ENCODE results near the gene PANX3.

The PANX3 gene

DNA sequence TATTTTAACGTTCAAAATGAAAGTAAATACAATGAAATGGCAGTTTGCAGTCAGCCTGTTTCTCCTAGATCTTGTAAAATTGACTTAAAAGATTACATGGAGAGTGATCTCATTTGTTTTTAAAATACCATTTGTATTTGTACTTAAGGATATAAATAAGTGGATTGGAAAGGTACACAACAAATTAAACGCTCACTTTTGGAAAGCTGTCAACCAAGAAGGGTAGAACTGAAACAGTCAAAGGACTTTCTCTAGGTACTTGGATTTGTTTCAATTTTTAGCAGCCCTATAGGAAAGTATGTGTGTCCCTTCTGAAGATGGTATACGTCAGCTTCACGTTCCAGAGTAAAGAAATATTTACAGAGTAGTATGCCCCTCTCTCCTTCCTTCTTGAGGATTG is 18.7 kb downstream of the PANX3 start:
- Histone ChIP-seq H3K9ac (ENCODE audit: insufficient read length, low read depth) (no peak overlapping the region), H3K4me1 (ENCODE audit: insufficient read depth, insufficient read length) (no peaks in the 10 kb centered on the region), H3K36me3 (ENCODE audit: insufficient read depth, insufficient read length, low read length) (peaks cover 91% of the 10 kb centered on the region), H3K4me3 (ENCODE audit: insufficient read length, low read depth) (no peak overlapping the region), H3K9me3 (ENCODE audit: insufficient read depth, low read length) (no peaks in the 10 kb centered on the region), H3K27me3 (ENCODE audit: insufficient read depth, insufficient read length) (no peaks in the 10 kb centered on the region)
- no peak for DNase-seq (ENCODE audit: low read depth, low spot score)
- TF ChIP-seq YY1 (IDR thresholded peaks at IDR 0.05; ENCODE audit: insufficient read depth, insufficient read length) (no peak), SUZ12 (IDR thresholded peaks at IDR 0.05; ENCODE audit: extremely low read depth, insufficient read depth, insufficient read length) (no peak), ZNF274 (IDR thresholded peaks at IDR 0.05; ENCODE audit: low read depth, low read length) (no peak)

DNA sequence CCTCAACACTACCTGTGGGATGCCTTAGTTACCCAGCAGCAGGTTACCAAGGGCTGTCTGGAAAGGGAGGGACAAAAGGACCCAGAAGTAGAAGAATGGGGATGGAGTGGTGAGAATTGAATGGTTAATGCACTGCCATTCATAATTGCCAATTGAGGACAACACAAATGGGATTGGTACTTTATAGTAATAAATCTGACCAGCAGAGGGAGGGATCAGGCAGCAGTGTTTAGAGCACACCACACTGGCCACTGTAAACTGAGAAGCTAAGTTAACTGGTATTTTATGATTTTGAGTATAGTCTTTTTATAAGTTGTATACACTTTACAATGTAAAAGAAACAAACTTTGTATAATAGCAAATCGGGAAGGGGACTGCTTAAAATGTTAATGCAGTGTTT is 22.1 kb downstream of the PANX3 start:
- no peak overlapping the region for H3K4me3 ChIP-seq (ENCODE audit: insufficient read length, low read depth)
- no peak for DNase-seq (ENCODE audit: low read depth, low spot score)
- H3K27me3 ChIP-seq (ENCODE audit: insufficient read depth, insufficient read length): no peaks in the 10 kb centered on the region
- H3K4me1 ChIP-seq (ENCODE audit: insufficient read depth, insufficient read length): no peaks in the 10 kb centered on the region
- H3K9me3 ChIP-seq (ENCODE audit: insufficient read depth, low read length): no peaks in the 10 kb centered on the region
- TF ChIP-seq YY1 (IDR thresholded peaks at IDR 0.05; ENCODE audit: insufficient read depth, insufficient read length): no peak
- no peak for TF ChIP-seq ZNF274 (IDR thresholded peaks at IDR 0.05; ENCODE audit: low read depth, low read length)
- TF ChIP-seq SUZ12 (IDR thresholded peaks at IDR 0.05; ENCODE audit: extremely low read depth, insufficient read depth, insufficient read length): no peak
- peaks cover 83% of the 10 kb centered on the region for H3K36me3 ChIP-seq (ENCODE audit: insufficient read depth, insufficient read length, low read length)
- no peak overlapping the region for H3K9ac ChIP-seq (ENCODE audit: insufficient read length, low read depth)

GRCh38 chr11:124635932-124636331 is 24.7 kb downstream of the PANX3 start:
- H3K9me3 ChIP-seq (ENCODE audit: insufficient read depth, low read length): peaks cover 7% of the 10 kb centered on the region; the same call in 1 of the 2 replicates
- no peaks in the 10 kb centered on the region for H3K4me1 ChIP-seq (ENCODE audit: insufficient read depth, insufficient read length)
- no peak overlapping the region for H3K9ac ChIP-seq (ENCODE audit: insufficient read length, low read depth)
- TF ChIP-seq ZNF274 (IDR thresholded peaks at IDR 0.05; ENCODE audit: low read depth, low read length): no peak
- no peak for TF ChIP-seq YY1 (IDR thresholded peaks at IDR 0.05; ENCODE audit: insufficient read depth, insufficient read length)
- no peak for TF ChIP-seq SUZ12 (IDR thresholded peaks at IDR 0.05; ENCODE audit: extremely low read depth, insufficient read depth, insufficient read length)
- peaks cover 61% of the 10 kb centered on the region for H3K36me3 ChIP-seq (ENCODE audit: insufficient read depth, insufficient read length, low read length)
- no peak overlapping the region for H3K4me3 ChIP-seq (ENCODE audit: insufficient read length, low read depth)
- no peak for DNase-seq (ENCODE audit: low read depth, low spot score)
- no peaks in the 10 kb centered on the region for H3K27me3 ChIP-seq (ENCODE audit: insufficient read depth, insufficient read length)

DNA sequence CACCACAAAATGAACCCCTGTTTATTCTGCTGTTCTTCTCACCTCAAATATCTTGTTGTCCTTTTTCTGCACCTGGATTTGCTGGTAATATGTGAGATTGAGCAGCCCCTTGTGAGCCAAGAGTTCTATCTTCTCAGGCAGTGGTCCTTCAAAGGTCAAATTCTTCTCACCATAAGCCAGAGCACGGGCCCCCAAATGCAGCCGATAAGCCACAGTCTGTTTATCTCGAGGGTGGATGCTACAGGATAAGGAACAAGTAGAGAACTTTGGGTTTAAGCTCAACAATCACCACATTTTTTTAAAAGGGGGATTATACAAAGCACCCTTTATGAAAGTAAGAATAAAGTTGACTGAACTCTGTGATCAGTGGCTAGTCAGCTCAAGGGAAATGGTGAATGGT is 27.3 kb downstream of the PANX3 start:
- no peak overlapping the region for H3K4me3 ChIP-seq (ENCODE audit: insufficient read length, low read depth)
- H3K9ac ChIP-seq (ENCODE audit: insufficient read length, low read depth): no peak overlapping the region
- no peaks in the 10 kb centered on the region for H3K4me1 ChIP-seq (ENCODE audit: insufficient read depth, insufficient read length)
- no peak for DNase-seq (ENCODE audit: low read depth, low spot score)
- TF ChIP-seq YY1 (IDR thresholded peaks at IDR 0.05; ENCODE audit: insufficient read depth, insufficient read length) (no peak), ZNF274 (IDR thresholded peaks at IDR 0.05; ENCODE audit: low read depth, low read length) (no peak), SUZ12 (IDR thresholded peaks at IDR 0.05; ENCODE audit: extremely low read depth, insufficient read depth, insufficient read length) (no peak)
- H3K9me3 ChIP-seq (ENCODE audit: insufficient read depth, low read length): peaks cover 7% of the 10 kb centered on the region; the same call in 1 of the 2 replicates
- no peaks in the 10 kb centered on the region for H3K27me3 ChIP-seq (ENCODE audit: insufficient read depth, insufficient read length)
- H3K36me3 ChIP-seq (ENCODE audit: insufficient read depth, insufficient read length, low read length): peaks cover 36% of the 10 kb centered on the region

DNA sequence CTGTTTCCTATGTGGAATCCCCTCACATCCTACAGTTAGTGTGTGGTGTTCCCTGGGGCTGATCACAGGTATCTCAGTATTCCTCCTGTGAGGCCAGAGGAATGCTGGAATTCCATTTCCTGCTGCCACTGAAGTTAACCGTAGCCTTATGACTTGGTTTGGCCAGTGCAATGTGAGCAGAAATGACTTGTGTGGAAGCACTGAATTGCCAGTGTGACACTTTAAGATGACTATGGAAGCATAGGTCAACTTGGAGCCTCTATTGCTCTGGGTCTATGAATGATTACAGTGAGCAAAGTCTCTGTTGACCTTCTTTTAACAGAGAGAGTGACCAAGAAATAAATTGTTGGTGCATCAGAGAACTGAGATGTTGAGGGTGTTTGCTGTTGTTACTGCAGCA is 28.0 kb downstream of the PANX3 start:
- H3K9ac ChIP-seq (ENCODE audit: insufficient read length, low read depth): no peak overlapping the region
- H3K4me1 ChIP-seq (ENCODE audit: insufficient read depth, insufficient read length): no peaks in the 10 kb centered on the region
- H3K27me3 ChIP-seq (ENCODE audit: insufficient read depth, insufficient read length): no peaks in the 10 kb centered on the region
- no peak for DNase-seq (ENCODE audit: low read depth, low spot score)
- no peak overlapping the region for H3K4me3 ChIP-seq (ENCODE audit: insufficient read length, low read depth)
- H3K36me3 ChIP-seq (ENCODE audit: insufficient read depth, insufficient read length, low read length): peaks cover 31% of the 10 kb centered on the region
- peaks cover 7% of the 10 kb centered on the region; the same call in 1 of the 2 replicates for H3K9me3 ChIP-seq (ENCODE audit: insufficient read depth, low read length)
- TF ChIP-seq SUZ12 (IDR thresholded peaks at IDR 0.05; ENCODE audit: extremely low read depth, insufficient read depth, insufficient read length) (no peak), YY1 (IDR thresholded peaks at IDR 0.05; ENCODE audit: insufficient read depth, insufficient read length) (no peak), ZNF274 (IDR thresholded peaks at IDR 0.05; ENCODE audit: low read depth, low read length) (no peak)

GRCh38 chr11:124640666-124641065 is 29.4 kb downstream of the PANX3 start:
- TF ChIP-seq SUZ12 (IDR thresholded peaks at IDR 0.05; ENCODE audit: extremely low read depth, insufficient read depth, insufficient read length): no peak
- no peak for TF ChIP-seq ZNF274 (IDR thresholded peaks at IDR 0.05; ENCODE audit: low read depth, low read length)
- TF ChIP-seq YY1 (IDR thresholded peaks at IDR 0.05; ENCODE audit: insufficient read depth, insufficient read length): no peak
- H3K9ac ChIP-seq (ENCODE audit: insufficient read length, low read depth): no peak overlapping the region
- no peak for DNase-seq (ENCODE audit: low read depth, low spot score)
- no peaks in the 10 kb centered on the region for H3K27me3 ChIP-seq (ENCODE audit: insufficient read depth, insufficient read length)
- no peaks in the 10 kb centered on the region for H3K4me1 ChIP-seq (ENCODE audit: insufficient read depth, insufficient read length)
- H3K4me3 ChIP-seq (ENCODE audit: insufficient read length, low read depth): no peak overlapping the region
- peaks cover 7% of the 10 kb centered on the region; the same call in 1 of the 2 replicates for H3K9me3 ChIP-seq (ENCODE audit: insufficient read depth, low read length)
- H3K36me3 ChIP-seq (ENCODE audit: insufficient read depth, insufficient read length, low read length): peaks cover 19% of the 10 kb centered on the region

DNA sequence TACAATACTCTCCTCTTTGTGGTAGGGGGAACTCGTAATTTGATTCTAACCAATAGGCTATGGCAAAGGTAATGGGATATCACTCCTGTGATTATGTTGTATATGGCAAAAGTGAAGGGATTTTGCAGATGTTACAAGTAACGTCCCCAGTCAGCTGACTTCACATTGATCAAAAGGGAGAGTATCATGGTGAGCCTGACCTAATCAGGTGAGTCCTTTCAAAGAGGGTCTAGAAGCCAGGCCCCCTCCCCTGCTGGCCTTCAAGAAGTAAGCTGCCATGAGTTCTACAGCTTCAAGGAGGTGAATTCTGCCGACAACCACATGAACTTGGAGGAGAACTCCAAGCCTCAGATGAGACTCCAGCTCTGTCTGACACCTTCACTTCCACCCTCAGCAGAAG is 31.4 kb downstream of the PANX3 start:
- Histone ChIP-seq H3K9me3 (ENCODE audit: insufficient read depth, low read length) (peaks cover 7% of the 10 kb centered on the region; the same call in 1 of the 2 replicates), H3K4me1 (ENCODE audit: insufficient read depth, insufficient read length) (no peaks in the 10 kb centered on the region), H3K27me3 (ENCODE audit: insufficient read depth, insufficient read length) (no peaks in the 10 kb centered on the region), H3K36me3 (ENCODE audit: insufficient read depth, insufficient read length, low read length) (peaks cover 4% of the 10 kb centered on the region), H3K9ac (ENCODE audit: insufficient read length, low read depth) (no peak overlapping the region), H3K4me3 (ENCODE audit: insufficient read length, low read depth) (no peak overlapping the region)
- TF ChIP-seq YY1 (IDR thresholded peaks at IDR 0.05; ENCODE audit: insufficient read depth, insufficient read length): no peak
- TF ChIP-seq ZNF274 (IDR thresholded peaks at IDR 0.05; ENCODE audit: low read depth, low read length): no peak
- TF ChIP-seq SUZ12 (IDR thresholded peaks at IDR 0.05; ENCODE audit: extremely low read depth, insufficient read depth, insufficient read length): no peak
- DNase-seq (ENCODE audit: low read depth, low spot score): no peak

Data from NT2/D1 (cell line).